ENCODE data around the gene RNF175.

Gene RNF175

GRCh38 chr4:153787061-153787560 lies 27.3 kb upstream of the RNF175 start:
- CTCF ChIA-PET, result interaction anchor here (0.6 to 2.4 kb wide), 8 partner anchors 190 to 832 kb away, joined by 3 to 13 read pairs (median 4); no protein-coding TSS in a partner anchor
- TF ChIP-seq, protein P1, sequence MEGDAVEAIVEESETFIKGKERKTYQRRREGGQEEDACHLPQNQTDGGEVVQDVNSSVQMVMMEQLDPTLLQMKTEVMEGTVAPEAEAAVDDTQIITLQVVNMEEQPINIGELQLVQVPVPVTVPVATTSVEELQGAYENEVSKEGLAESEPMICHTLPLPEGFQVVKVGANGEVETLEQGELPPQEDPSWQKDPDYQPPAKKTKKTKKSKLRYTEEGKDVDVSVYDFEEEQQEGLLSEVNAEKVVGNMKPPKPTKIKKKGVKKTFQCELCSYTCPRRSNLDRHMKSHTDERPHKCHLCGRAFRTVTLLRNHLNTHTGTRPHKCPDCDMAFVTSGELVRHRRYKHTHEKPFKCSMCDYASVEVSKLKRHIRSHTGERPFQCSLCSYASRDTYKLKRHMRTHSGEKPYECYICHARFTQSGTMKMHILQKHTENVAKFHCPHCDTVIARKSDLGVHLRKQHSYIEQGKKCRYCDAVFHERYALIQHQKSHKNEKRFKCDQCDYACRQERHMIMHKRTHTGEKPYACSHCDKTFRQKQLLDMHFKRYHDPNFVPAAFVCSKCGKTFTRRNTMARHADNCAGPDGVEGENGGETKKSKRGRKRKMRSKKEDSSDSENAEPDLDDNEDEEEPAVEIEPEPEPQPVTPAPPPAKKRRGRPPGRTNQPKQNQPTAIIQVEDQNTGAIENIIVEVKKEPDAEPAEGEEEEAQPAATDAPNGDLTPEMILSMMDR (conservative IDR thresholded peaks at IDR 0.05; ENCODE audit: low read depth), result no peak
- DNase-seq (ENCODE audit: low spot score), result no peak

GRCh38 chr4:153785910-153786721 lies 26.3 kb upstream of the RNF175 start:
- TF ChIP-seq, protein P1 (conservative IDR thresholded peaks at IDR 0.05; ENCODE audit: low read depth), result peak; percentile 65
- H3K27ac ChIP-seq, result no peak overlapping the region
- ChIA-PET POLR2A (ENCODE audit: low non-redundant PET) (no interaction called here), CTCF (interaction anchor here (0.6 to 2.4 kb wide), 25 partner anchors 9 to 1477 kb away, joined by 3 to 13 read pairs (median 3); no protein-coding TSS in a partner anchor)
- DNase-seq (ENCODE audit: low spot score), result peak; percentile 38

More at GRCh38 chr4:153787061-153787560, 27.3 kb upstream of the RNF175 start:
- POLR2A ChIA-PET (ENCODE audit: low non-redundant PET), result interaction anchor here (0.5 kb wide), 1 partner anchor 246 kb away, joined by 3 read pairs; no protein-coding TSS in a partner anchor
- no peak overlapping the region for H3K27ac ChIP-seq

DNA sequence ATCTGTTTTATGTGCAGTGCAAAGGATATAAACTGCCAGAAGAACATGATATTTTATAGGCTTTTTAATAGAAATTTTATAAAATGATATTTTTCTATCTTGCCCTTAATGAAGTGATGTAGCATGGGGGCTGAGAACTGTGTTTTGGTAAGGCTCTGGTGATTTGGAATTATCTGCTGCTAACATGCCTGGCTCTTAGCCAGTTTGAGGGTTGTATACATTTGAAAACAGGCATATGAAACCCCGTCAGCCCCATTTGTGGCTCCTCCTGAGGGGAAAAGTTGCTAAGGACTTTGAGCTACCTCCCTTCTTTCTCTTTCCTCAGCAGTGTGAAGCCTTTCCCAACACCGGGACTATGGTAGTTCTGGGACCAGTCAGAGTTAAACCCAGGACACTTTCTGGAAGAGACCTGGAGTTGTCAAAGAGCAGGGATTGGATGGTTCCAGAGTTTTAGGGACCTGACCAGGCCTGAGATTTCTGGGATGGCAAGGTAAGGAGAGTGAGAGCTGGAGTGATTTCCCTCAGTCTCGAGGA lies 24.4 kb upstream of the RNF175 start:
- CTCF ChIA-PET, result no interaction called here
- POLR2A ChIA-PET (ENCODE audit: low non-redundant PET), result no interaction called here
- no peak for DNase-seq (ENCODE audit: low spot score)
- TF ChIP-seq, protein P1 (conservative IDR thresholded peaks at IDR 0.05; ENCODE audit: low read depth), result no peak
- no peak overlapping the region for H3K27ac ChIP-seq

DNA sequence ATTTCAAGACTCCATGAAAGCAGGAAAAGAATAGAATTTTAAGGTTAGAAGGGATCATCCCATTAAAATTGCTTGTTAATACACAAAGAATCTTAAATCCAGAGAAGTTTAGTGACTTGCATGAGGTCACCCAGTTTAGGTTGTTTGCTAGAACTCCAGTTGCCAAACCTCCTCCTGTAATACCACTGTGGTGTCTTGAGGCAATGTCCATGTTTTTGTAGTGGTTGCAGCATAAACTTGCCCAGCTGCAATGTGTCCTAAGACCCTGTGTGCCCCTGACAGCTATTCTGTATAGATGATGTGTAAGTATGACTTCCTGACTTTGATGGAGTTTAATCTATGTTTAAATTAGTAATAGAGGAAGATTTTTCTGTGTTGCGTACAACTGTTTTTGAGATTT lies 22.8 kb upstream of the RNF175 start:
- TF ChIP-seq, protein P1 (conservative IDR thresholded peaks at IDR 0.05; ENCODE audit: low read depth), result no peak
- ChIA-PET CTCF (no interaction called here), POLR2A (ENCODE audit: low non-redundant PET) (no interaction called here)
- no peak for DNase-seq (ENCODE audit: low spot score)
- H3K27ac ChIP-seq, result no peak overlapping the region

- TF ChIP-seq, protein P1 (conservative IDR thresholded peaks at IDR 0.05; ENCODE audit: low read depth), result no peak
- no peak overlapping the region for H3K27ac ChIP-seq
- ChIA-PET CTCF (no interaction called here), POLR2A (ENCODE audit: low non-redundant PET) (no interaction called here)
- DNase-seq (ENCODE audit: low spot score), result no peak
These were observed 22.0 kb upstream of the RNF175 start for GRCh38 chr4:153781717-153782416.

DNA sequence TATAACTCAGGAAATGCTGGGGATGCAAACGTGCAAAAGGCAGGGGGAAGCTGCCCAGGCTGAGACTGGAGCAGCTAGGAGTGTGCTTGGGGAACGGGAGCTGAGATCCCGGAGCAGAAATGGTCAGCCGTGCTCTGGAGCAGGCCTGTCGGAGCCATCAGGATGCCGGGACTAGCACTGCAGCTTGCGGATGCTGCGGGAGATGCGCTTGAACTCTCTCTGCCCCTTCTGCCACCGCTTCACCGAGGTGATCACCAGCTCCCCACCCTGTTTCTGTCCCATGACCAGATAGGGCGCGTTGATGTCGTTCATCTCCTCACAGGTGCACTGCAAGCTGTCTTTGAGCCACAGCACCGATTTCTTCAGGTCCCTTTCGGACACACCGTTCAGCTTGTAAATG lies 21.5 kb upstream of the RNF175 start:
- ChIA-PET POLR2A (ENCODE audit: low non-redundant PET) (no interaction called here), CTCF (no interaction called here)
- no peak overlapping the region for H3K27ac ChIP-seq
- DNase-seq (ENCODE audit: low spot score), result no peak
- TF ChIP-seq, protein P1 (conservative IDR thresholded peaks at IDR 0.05; ENCODE audit: low read depth), result no peak

Data from RWPE1 (cell line).